Measurements from ENCODE around the gene PCDHA1.

PCDHA1 gene

DNA sequence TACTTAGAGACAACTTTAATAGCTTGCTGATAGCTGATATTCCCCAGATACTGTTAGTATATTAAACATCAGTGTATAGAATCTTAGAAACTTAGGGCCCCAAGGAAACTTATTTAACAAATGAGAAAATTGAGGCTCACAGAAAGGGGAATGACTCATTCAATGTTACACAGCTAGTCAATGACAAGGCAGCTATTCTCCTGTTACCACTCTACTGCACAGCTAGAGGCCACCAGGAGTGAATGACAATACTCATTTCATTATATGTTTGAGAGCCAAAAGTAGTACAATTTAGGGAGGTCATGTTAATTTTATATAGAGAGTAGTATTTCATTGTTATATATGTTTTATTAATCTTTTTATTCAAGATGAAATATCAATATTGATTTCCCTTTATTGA is 232.0 kb downstream of the PCDHA1 start:
- H2BK5ac ChIP-seq (ENCODE audit: low read depth, low read length, poor library complexity, severe bottlenecking): no peak overlapping the region
- H3K4me3 ChIP-seq (ENCODE audit: insufficient read depth in 1 of 2, low read depth in 1 of 2, low read length in 2 of 2): no peak overlapping the region
- no peaks in the 10 kb centered on the region for H3K36me3 ChIP-seq (ENCODE audit: control insufficient read depth in 1 of 2, insufficient read depth in 2 of 2, low read depth in 1 of 2, low read length in 2 of 2)
- H4K8ac ChIP-seq (ENCODE audit: low read length): no peak overlapping the region
- no peak overlapping the region for H2AFZ ChIP-seq (ENCODE audit: low read depth, low read length)
- H3K79me1 ChIP-seq (replicated peaks; ENCODE audit: low read length, poor library complexity, severe bottlenecking): no peaks in the 10 kb centered on the region
- no peak overlapping the region for H3K27ac ChIP-seq (ENCODE audit: low read length, poor library complexity, severe bottlenecking)
- no peak overlapping the region for H2BK120ac ChIP-seq (ENCODE audit: low read depth, low read length)
- H4K91ac ChIP-seq (ENCODE audit: low read length): no peak overlapping the region
- H3K4ac ChIP-seq (ENCODE audit: low read depth in 1 of 2, low read length in 2 of 2): no peak overlapping the region
- H3K4me1 ChIP-seq (ENCODE audit: control insufficient read depth, insufficient read depth, low read depth, low read length): no peaks in the 10 kb centered on the region
- H3K27me3 ChIP-seq (ENCODE audit: control insufficient read depth in 1 of 2, insufficient read depth in 1 of 2, low read length in 2 of 2): no peaks in the 10 kb centered on the region
- no peak overlapping the region for H2AK5ac ChIP-seq (ENCODE audit: low read length, severe bottlenecking)
- no peak overlapping the region for H3K4me2 ChIP-seq (ENCODE audit: low read length, poor library complexity, severe bottlenecking)
- no peak overlapping the region for H2BK12ac ChIP-seq (ENCODE audit: low read length in 2 of 2)
- DNase-seq: no peak
- no peak overlapping the region for H2BK15ac ChIP-seq (ENCODE audit: low read depth, poor library complexity, severe bottlenecking)
- no peak overlapping the region for H3K23ac ChIP-seq (ENCODE audit: low read length in 2 of 2)
- no peak overlapping the region for H3K9ac ChIP-seq (ENCODE audit: low read length)
- H3K14ac ChIP-seq (ENCODE audit: low read length in 2 of 2): no peak overlapping the region
- H3K9me3 ChIP-seq (ENCODE audit: control insufficient read depth, low read length): peaks cover 3% of the 10 kb centered on the region
- H3K18ac ChIP-seq (ENCODE audit: low read depth in 1 of 2, low read length in 2 of 2): no peak overlapping the region

DNA sequence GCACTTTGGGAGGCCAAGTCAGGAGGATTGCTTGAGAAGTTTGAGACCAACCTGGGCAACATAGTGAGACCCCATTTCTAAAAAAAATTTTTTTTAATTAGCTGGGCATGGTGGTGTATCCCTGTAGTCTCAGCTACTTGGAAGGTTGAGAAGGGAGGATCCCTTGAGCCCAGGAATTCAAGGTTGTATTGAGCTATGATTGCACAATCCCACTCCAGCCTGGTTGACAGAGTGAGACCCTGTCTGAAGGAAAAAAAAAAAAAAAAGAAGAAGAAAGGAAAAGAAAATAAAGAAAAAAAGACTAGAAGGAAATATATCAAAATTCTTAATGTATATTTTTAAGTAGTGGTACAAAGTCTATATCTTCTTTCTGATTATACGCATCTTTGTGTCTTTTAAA is 236.4 kb downstream of the PCDHA1 start:
- Histone ChIP-seq H2BK15ac (ENCODE audit: low read depth, poor library complexity, severe bottlenecking) (no peak overlapping the region), H3K9me3 (ENCODE audit: control insufficient read depth, low read length) (peaks cover 11% of the 10 kb centered on the region), H2AK5ac (ENCODE audit: low read length, severe bottlenecking) (no peak overlapping the region), H2BK12ac (ENCODE audit: low read length in 2 of 2) (no peak overlapping the region), H3K36me3 (ENCODE audit: control insufficient read depth in 1 of 2, insufficient read depth in 2 of 2, low read depth in 1 of 2, low read length in 2 of 2) (no peaks in the 10 kb centered on the region), H3K9ac (ENCODE audit: low read length) (no peak overlapping the region), H3K23ac (ENCODE audit: low read length in 2 of 2) (no peak overlapping the region), H4K8ac (ENCODE audit: low read length) (no peak overlapping the region), H3K4ac (ENCODE audit: low read depth in 1 of 2, low read length in 2 of 2) (no peak overlapping the region), H3K18ac (ENCODE audit: low read depth in 1 of 2, low read length in 2 of 2) (no peak overlapping the region), H3K4me1 (ENCODE audit: control insufficient read depth, insufficient read depth, low read depth, low read length) (no peaks in the 10 kb centered on the region), H3K4me2 (ENCODE audit: low read length, poor library complexity, severe bottlenecking) (no peak overlapping the region), H2BK120ac (ENCODE audit: low read depth, low read length) (no peak overlapping the region), H3K14ac (ENCODE audit: low read length in 2 of 2) (no peak overlapping the region), H3K27ac (ENCODE audit: low read length, poor library complexity, severe bottlenecking) (no peak overlapping the region), H4K91ac (ENCODE audit: low read length) (no peak overlapping the region), H3K4me3 (ENCODE audit: insufficient read depth in 1 of 2, low read depth in 1 of 2, low read length in 2 of 2) (no peak overlapping the region), H2BK5ac (ENCODE audit: low read depth, low read length, poor library complexity, severe bottlenecking) (no peak overlapping the region), H3K79me1 (replicated peaks; ENCODE audit: low read length, poor library complexity, severe bottlenecking) (no peaks in the 10 kb centered on the region), H3K27me3 (ENCODE audit: control insufficient read depth in 1 of 2, insufficient read depth in 1 of 2, low read length in 2 of 2) (no peaks in the 10 kb centered on the region), H2AFZ (ENCODE audit: low read depth, low read length) (no peak overlapping the region)
- WGBS: no CpG with 5 or more reads among the region's 1 CpG
- DNase-seq: no peak

DNA sequence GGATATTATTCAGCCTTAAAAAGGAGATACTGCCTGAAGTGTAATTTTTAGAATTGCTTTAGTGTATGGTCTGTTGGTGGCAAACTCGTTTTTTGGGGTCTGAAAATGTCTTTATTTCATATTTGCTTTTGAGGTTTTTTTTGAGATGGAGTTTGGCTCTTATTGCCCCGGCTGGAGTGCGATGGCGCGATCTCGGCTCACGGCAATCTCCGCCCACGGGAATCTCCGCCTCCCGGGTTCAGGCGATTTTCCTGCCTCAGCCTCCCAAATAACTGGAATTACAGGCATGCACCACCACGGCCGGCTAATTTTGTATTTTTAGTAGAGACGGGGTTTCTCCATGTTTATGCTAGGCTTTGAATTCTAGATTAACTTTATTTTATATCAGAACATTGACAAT is 245.1 kb downstream of the PCDHA1 start:
- no peak for DNase-seq
- H2BK120ac ChIP-seq (ENCODE audit: low read depth, low read length): no peak overlapping the region
- no peaks in the 10 kb centered on the region for H3K36me3 ChIP-seq (ENCODE audit: control insufficient read depth in 1 of 2, insufficient read depth in 2 of 2, low read depth in 1 of 2, low read length in 2 of 2)
- H3K9me3 ChIP-seq (ENCODE audit: control insufficient read depth, low read length): peaks cover 1% of the 10 kb centered on the region
- H3K27ac ChIP-seq (ENCODE audit: low read length, poor library complexity, severe bottlenecking): no peak overlapping the region
- H3K27me3 ChIP-seq (ENCODE audit: control insufficient read depth in 1 of 2, insufficient read depth in 1 of 2, low read length in 2 of 2): no peaks in the 10 kb centered on the region
- no peak overlapping the region for H2BK12ac ChIP-seq (ENCODE audit: low read length in 2 of 2)
- no peak overlapping the region for H2AFZ ChIP-seq (ENCODE audit: low read depth, low read length)
- no peak overlapping the region for H3K4ac ChIP-seq (ENCODE audit: low read depth in 1 of 2, low read length in 2 of 2)
- no peak overlapping the region for H2AK5ac ChIP-seq (ENCODE audit: low read length, severe bottlenecking)
- no peak overlapping the region for H3K14ac ChIP-seq (ENCODE audit: low read length in 2 of 2)
- H3K79me1 ChIP-seq (replicated peaks; ENCODE audit: low read length, poor library complexity, severe bottlenecking): no peaks in the 10 kb centered on the region
- no peak overlapping the region for H4K91ac ChIP-seq (ENCODE audit: low read length)
- no peak overlapping the region for H2BK15ac ChIP-seq (ENCODE audit: low read depth, poor library complexity, severe bottlenecking)
- no peak overlapping the region for H3K9ac ChIP-seq (ENCODE audit: low read length)
- WGBS: 80% methylated on average over 8 of the region's 15 CpGs
- no peaks in the 10 kb centered on the region for H3K4me1 ChIP-seq (ENCODE audit: control insufficient read depth, insufficient read depth, low read depth, low read length)
- H3K4me3 ChIP-seq (ENCODE audit: insufficient read depth in 1 of 2, low read depth in 1 of 2, low read length in 2 of 2): no peak overlapping the region
- no peak overlapping the region for H3K18ac ChIP-seq (ENCODE audit: low read depth in 1 of 2, low read length in 2 of 2)
- no peak overlapping the region for H4K8ac ChIP-seq (ENCODE audit: low read length)
- H2BK5ac ChIP-seq (ENCODE audit: low read depth, low read length, poor library complexity, severe bottlenecking): no peak overlapping the region
- H3K4me2 ChIP-seq (ENCODE audit: low read length, poor library complexity, severe bottlenecking): no peak overlapping the region
- H3K23ac ChIP-seq (ENCODE audit: low read length in 2 of 2): no peak overlapping the region

DNA sequence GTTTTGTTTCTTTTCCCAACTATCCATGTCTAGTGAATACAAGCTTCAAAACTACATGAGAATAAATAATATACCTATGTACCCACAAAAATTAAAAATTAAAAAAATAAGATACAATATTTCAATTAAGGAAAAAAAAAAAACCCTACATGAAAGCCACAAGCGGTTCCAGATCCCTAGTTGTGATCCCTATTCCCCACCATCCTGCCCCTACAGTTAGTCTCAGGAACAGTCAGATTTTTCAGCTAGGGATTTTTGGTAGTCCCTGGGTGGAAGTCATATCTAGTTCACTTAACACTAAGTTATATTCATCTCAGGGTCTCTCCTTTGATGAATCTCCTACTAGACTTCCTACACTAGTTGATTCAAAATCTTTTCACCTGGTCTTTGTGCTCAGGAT is 246.7 kb downstream of the PCDHA1 start:
- H4K8ac ChIP-seq (ENCODE audit: low read length): no peak overlapping the region
- no peak overlapping the region for H2BK120ac ChIP-seq (ENCODE audit: low read depth, low read length)

More for the DNA sequence above, 246.7 kb downstream of the PCDHA1 start:
- Histone ChIP-seq H3K9me3 (ENCODE audit: control insufficient read depth, low read length) (peaks cover 2% of the 10 kb centered on the region), H2AFZ (ENCODE audit: low read depth, low read length) (no peak overlapping the region), H3K4me1 (ENCODE audit: control insufficient read depth, insufficient read depth, low read depth, low read length) (no peaks in the 10 kb centered on the region), H3K27ac (ENCODE audit: low read length, poor library complexity, severe bottlenecking) (no peak overlapping the region), H3K79me1 (replicated peaks; ENCODE audit: low read length, poor library complexity, severe bottlenecking) (no peaks in the 10 kb centered on the region), H2AK5ac (ENCODE audit: low read length, severe bottlenecking) (no peak overlapping the region), H3K27me3 (ENCODE audit: control insufficient read depth in 1 of 2, insufficient read depth in 1 of 2, low read length in 2 of 2) (no peaks in the 10 kb centered on the region), H4K91ac (ENCODE audit: low read length) (no peak overlapping the region), H3K4me3 (ENCODE audit: insufficient read depth in 1 of 2, low read depth in 1 of 2, low read length in 2 of 2) (no peak overlapping the region), H3K9ac (ENCODE audit: low read length) (no peak overlapping the region), H3K36me3 (ENCODE audit: control insufficient read depth in 1 of 2, insufficient read depth in 2 of 2, low read depth in 1 of 2, low read length in 2 of 2) (no peaks in the 10 kb centered on the region), H3K23ac (ENCODE audit: low read length in 2 of 2) (no peak overlapping the region), H2BK12ac (ENCODE audit: low read length in 2 of 2) (no peak overlapping the region), H2BK5ac (ENCODE audit: low read depth, low read length, poor library complexity, severe bottlenecking) (no peak overlapping the region), H2BK15ac (ENCODE audit: low read depth, poor library complexity, severe bottlenecking) (no peak overlapping the region), H3K14ac (ENCODE audit: low read length in 2 of 2) (no peak overlapping the region), H3K4ac (ENCODE audit: low read depth in 1 of 2, low read length in 2 of 2) (no peak overlapping the region), H3K4me2 (ENCODE audit: low read length, poor library complexity, severe bottlenecking) (no peak overlapping the region), H3K18ac (ENCODE audit: low read depth in 1 of 2, low read length in 2 of 2) (no peak overlapping the region)
- no peak for DNase-seq
- WGBS: no CpG with 5 or more reads among the region's 1 CpG

Data from mesenchymal stem cell (in vitro differentiated cells and primary cell).